Activated effector memory CD4-positive, alpha-beta T cell treated with Interleukin-2 at 50 U/mL for 16 hours (primary cell): ENCODE results near the gene UBE2F.

ENCODE experiments used
- DNase-seq: peaks from one replicate; pipeline ENCODE4 v3.0.0-alpha.2; 2020

The UBE2F gene

GRCh38 chr2:238082827-238083226, 116.0 kb downstream of the UBE2F start:
- no peak for DNase-seq

- no peak for DNase-seq
Observed at GRCh38 chr2:238083919-238084318, 117.1 kb downstream of the UBE2F start.

GRCh38 chr2:238084761-238085160, 117.9 kb downstream of the UBE2F start:
- DNase-seq = no peak

- no peak for DNase-seq
Observed at GRCh38 chr2:238085899-238086298, 119.1 kb downstream of the UBE2F start.

- no peak for DNase-seq
Observed at GRCh38 chr2:238087211-238087610, 120.4 kb downstream of the UBE2F start.

- no peak for DNase-seq
Observed at GRCh38 chr2:238090887-238091286, 124.1 kb downstream of the UBE2F start.

GRCh38 chr2:238091436-238092060, 124.7 kb downstream of the UBE2F start:
- DNase-seq = no peak
